ENCODE measurements around the gene GGCX. TPM values are rescaled to one million over a fixed set of nuclear protein-coding genes. Genes with fewer than 3 reads are reported as not detected.

Gene GGCX
- total RNA-seq, 1 donor, result 43.3 TPM

DNA sequence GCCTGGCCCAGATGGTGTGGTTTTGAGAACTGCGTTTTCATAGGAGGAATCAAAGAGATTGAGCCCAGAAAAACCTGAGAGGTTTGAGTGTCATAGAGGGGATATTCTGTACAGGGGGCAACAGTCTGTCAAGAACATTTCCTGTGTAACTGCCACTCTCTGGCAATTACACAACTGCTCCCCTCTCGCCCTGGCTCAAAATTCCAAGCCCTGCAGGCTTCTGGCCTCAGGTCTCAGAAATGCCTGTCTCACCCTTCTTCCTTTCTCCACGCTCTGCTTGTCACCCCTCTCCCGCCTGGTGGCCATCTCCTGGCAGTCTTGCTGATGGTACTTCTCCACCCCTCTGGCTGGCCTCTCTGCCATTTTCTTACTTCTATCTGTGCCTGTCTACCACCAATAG is 26.9 kb upstream of the GGCX start:
- no peak for TF ChIP-seq CTCF (IDR thresholded peaks at IDR 0.05; ENCODE audit: insufficient read depth, low read length)
- no peak for DNase-seq (ENCODE audit: low read depth)
- no peak overlapping the region for H3K4me3 ChIP-seq (ENCODE audit: low read depth, low read length)

GRCh38 chr2:85585781-85586105 is 24.4 kb upstream of the GGCX start:
- peak; percentile 52 for DNase-seq (ENCODE audit: low read depth)
- peak overlapping the region; percentile 67 for H3K4me3 ChIP-seq (ENCODE audit: low read depth, low read length)
- TF ChIP-seq CTCF (IDR thresholded peaks at IDR 0.05; ENCODE audit: insufficient read depth, low read length), result no peak

GRCh38 chr2:85584857-85585780 is 23.8 kb upstream of the GGCX start:
- H3K4me3 ChIP-seq (ENCODE audit: low read depth, low read length), result peak overlapping the region; percentile 67
- peak; percentile 69 for DNase-seq (ENCODE audit: low read depth)
- TF ChIP-seq CTCF (IDR thresholded peaks at IDR 0.05; ENCODE audit: insufficient read depth, low read length), result no peak

GRCh38 chr2:85584354-85584856 is 23.1 kb upstream of the GGCX start, which contains the start of gene VAMP5:
Gene VAMP5 (plus strand): TSS chr2:85584431. CDS start chr2:85584491, 60 bp downstream.
- H3K4me3 ChIP-seq (ENCODE audit: low read depth, low read length), result peak within 1 kb of the TSS; percentile 67
- DNase-seq (ENCODE audit: low read depth), result no peak
- no peak for TF ChIP-seq CTCF (IDR thresholded peaks at IDR 0.05; ENCODE audit: insufficient read depth, low read length)

DNA sequence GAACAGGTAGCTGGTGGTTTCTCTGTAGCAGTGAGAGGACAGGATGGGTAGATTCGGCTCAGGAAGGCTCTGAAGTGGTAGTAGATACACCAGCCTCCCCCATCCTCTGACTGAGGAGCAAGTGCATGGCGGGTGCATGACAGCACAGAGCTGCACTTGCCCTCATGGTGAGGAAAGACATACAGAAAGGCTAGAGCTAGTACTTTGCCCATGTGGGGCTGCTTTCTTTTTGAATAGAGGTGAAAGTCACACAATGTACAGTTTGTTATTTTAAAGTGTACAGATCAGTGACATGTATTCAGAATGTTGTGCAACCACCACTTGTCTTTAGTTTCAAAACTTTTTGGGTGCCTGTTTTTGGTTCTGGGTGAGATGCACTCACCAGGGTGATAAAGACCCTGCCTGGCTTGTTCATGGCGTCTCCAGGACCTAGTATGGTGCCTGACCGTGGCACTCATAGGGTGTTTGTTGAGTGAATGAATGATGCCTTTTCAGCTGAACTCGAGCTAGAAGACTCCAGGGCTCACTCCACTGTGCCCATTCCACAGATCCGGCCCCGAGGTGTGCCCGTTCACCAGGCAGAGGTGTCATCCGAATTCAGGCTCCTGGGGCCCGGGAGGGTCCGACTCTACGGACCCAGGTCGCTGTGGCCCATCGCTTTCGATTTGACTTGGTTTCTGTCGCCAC is 22.5 kb upstream of the GGCX start:
- no peak for DNase-seq (ENCODE audit: low read depth)
- H3K4me3 ChIP-seq (ENCODE audit: low read depth, low read length), result peak overlapping the region; percentile 67
- TF ChIP-seq CTCF (IDR thresholded peaks at IDR 0.05; ENCODE audit: insufficient read depth, low read length), result no peak

- no peak for DNase-seq (ENCODE audit: low read depth)
- no peak overlapping the region for H3K4me3 ChIP-seq (ENCODE audit: low read depth, low read length)
- TF ChIP-seq CTCF (IDR thresholded peaks at IDR 0.05; ENCODE audit: insufficient read depth, low read length), result no peak
These were observed 21.2 kb upstream of the GGCX start for GRCh38 chr2:85582492-85582891.
